GM18520 (cell line): Measurements from ENCODE around the gene SPART.

Experiments
- ATAC-seq: cut with Tn5 transposase; IDR thresholded peaks from one replicate; pipeline ENCODE4 v1.9.1; 2021; ENCODE audit not compliant: unreplicated experiment

The SPART gene

DNA sequence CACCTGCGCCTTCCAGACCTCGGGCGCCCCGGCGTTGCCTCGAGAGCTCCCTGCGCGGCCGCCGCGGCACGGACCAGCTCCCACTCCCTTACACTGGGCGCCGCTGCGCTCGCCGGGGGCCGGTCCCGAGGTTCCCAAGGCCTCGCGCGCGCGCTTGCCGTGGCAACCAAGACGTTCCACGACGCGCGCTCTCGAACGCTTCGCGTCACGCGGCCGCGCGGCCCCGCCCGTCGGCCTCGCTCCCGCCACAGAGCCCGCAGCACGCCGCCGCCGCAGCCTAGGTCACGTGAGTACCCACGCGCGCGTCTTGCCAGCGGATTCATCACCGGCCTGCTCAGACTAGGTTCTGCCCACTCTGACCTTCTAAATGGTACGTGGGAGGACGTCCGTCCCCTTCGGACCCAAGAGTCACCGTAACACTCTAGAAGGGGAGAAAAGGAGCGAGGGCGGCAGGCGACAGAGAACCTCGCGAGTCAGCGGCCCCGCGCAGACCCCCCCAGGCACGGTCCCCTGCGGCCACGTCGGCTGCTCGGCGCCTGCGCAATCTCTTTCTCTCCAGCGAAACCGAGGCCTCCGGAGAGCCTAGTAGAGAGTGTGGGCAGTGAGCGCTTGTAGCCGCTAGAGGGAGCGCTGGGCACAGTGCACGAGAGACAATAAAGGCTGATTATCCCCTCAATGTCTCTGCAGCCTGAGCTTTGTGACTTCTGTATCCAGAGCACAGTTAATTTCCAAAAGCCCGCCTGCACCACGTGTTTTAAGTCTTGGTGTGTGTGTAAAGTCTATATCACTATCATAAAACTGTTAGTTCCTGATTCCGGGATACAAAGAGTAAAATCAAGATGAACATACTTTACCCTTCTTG is at the start of gene SPART:
Gene SPART, minus strand, starts transcription at position 173 of the 862 bp plus-strand sequence. CDS start 10,564 bp downstream, outside the sequence.
- peak; percentile 85 for ATAC-seq

- ATAC-seq, result no peak
These were observed 49.1 kb upstream of the SPART start for GRCh38 chr13:36395280-36395679.

DNA sequence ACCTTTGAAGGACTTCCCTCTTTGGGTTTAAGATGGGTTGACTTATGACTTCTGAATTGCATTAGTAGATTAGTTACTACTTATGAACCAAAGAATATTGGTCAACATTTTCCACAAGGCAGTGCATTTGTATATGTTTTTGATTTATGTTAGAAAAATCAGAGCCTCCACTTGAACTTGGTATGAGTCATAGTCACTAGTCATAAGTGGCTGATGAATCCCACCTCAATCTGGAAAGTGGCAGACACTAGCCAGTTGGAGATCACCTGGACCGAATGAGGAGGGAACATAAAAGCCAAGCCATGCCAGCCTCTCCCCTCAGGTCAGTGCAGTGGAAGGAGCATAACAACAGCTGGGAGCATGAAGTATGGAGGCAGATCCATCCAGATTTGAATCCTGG is 39.3 kb upstream of the SPART start:
- no peak for ATAC-seq

DNA sequence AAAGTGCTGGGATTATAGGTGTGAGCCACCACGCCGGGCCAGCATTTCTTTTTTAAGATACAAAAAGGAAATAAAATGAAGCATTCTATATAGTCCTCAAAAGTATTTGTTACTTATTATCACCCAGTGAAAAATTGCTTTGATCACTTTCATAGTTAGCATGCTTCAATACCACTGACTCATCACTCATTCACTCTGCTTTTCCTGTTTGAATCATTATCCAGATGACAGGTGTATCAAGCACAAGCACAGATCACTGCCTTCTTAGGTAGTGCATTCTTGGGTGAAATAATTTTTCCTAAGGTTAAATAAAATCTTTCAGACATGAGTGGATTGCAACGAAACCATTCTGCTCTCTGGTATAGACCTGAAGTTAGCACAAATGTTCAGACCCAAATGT is 35.8 kb upstream of the SPART start:
- ATAC-seq, result no peak

GRCh38 chr13:36377826-36378468 is 31.8 kb upstream of the SPART start:
- no peak for ATAC-seq

- ATAC-seq, result no peak
These were observed 27.9 kb upstream of the SPART start for GRCh38 chr13:36374063-36374462.

- ATAC-seq, result no peak
These were observed 25.0 kb upstream of the SPART start for GRCh38 chr13:36371185-36371584.

- no peak for ATAC-seq
These were observed 23.9 kb upstream of the SPART start for GRCh38 chr13:36370108-36370429.

DNA sequence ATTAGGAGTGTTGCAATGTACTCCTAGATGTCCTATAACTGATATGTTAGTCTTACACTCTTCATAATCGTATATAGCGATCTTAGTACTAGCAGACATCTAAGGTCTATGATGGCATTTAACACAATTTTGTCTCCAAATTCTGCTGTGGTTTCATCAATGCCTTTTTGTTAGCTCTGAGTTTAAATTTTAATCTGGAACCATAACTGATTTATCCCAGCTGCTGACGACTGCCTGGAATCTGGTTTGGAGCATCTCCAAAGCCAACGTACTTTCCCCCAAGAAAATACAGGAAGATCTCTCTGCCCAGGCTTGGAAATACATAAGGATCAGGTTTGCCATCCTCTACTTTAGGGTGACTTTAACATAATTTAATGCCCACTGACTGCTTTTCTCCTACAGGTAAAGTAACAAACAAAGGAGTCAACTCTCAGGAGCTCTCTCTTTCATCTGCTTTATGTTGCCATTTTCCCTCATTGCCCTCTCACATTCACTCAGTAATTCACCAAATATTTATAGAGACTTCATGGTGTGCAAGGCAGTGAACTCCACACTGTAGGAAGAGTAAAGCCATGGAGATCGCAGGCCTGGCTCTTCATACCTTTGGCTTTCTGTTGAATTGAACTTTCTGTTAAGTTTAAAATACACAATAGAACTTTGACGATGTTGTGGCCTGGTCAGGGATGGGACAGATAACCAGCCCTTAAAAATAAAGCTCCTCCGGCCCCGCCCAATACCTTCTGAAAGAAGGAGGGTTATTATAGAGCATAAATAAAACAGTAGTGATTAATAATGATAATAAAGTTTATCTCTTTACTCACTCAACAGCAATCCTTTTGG is 23.3 kb upstream of the SPART start:
- no peak for ATAC-seq

- no peak for ATAC-seq
These were observed 19.8 kb upstream of the SPART start for GRCh38 chr13:36366031-36366430.

GRCh38 chr13:36363366-36363863 is 17.2 kb upstream of the SPART start:
- no peak for ATAC-seq

DNA sequence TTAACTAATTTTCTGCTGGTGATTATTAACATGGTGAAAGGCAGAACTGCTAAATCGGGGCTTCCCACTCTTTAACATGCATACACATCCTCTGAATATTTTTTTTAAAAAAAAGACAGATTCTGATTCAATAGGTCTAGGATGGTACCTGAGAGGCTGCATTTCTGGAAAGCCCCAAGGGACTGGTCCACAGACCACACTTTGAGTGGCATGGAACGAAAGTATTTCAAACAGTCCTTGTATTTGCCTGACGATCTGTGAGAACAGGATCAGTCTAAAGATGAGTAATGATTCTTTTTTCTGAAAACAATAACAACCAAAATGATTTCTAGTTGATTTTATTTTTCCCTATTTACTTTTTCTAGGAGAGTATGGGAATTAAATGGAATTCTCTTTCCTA is 16.7 kb upstream of the SPART start:
- ATAC-seq, result no peak

DNA sequence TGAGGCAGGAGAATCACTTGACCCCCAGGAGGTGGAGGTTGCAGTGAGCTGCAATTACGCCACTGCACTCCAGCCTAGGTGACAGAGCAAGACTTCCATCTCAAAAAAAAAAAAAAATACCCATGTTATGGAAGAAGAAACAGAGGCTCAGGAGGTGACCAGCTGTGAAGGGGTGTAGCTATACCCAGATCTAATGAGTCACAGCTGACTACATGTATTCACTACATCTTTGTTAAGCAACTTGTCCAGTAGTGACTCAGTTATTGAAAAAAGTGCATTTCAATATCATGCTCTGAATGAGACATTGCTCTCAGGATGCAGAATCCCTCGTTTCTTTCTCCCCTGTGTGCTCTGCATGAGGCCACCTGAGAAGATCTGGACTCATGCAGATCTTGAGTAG is 16.1 kb upstream of the SPART start:
- ATAC-seq, result no peak

GRCh38 chr13:36360903-36361302 is 14.7 kb upstream of the SPART start:
- no peak for ATAC-seq

DNA sequence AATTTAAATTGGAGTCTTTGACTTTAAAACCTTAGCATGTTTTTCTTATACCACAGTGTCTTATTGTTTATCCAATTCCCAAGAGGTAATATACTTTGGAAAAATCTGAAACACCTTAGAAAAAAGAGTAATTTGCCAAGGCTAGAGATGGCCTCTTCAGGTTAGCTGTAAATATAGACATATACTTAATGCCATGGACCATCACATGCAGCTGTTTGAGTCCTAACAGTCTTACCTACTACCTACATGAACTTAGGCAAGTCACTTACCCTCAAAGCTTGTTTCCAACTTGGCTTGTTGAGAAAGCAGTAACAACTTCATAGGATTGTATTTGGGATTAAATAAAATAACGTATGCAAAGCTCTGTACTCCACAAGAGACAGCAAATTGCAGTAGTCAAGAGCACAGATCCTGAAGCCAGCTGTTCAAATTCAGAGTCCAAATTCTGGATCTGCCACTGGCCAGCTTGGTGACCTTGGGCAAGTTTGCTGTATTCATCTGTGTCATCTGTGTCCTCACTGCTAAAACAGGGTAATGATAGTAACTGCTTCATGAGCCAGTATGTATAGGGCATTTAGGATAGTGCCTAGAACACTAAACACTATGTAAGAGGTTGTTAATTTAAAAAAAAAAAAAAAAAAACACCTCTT is 13.2 kb upstream of the SPART start:
- no peak for ATAC-seq

- ATAC-seq, result no peak
These were observed 12.1 kb upstream of the SPART start for GRCh38 chr13:36358175-36358718.

- no peak for ATAC-seq
These were observed 11.5 kb upstream of the SPART start for GRCh38 chr13:36357692-36358091.

DNA sequence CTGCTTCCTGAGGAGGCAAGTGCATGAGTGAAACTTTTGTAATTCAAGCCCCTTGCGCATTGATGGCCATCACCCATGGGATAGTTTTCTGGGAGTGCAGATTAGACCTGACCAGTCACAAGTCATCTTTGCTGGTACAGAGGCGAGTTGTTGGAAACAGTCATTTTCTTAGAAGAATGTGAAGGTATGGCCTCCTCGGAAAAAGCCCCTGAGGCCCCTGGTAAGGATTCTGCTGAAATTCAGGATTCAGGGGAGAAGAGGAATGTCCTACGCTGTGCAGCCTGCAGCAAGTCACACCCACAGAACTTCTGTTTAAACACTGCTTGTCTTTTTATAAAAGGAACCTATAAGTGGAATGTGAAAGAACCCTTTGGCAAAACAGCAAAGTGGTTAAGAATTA is 11.0 kb upstream of the SPART start:
- ATAC-seq, result no peak

- ATAC-seq, result no peak
These were observed 9.9 kb upstream of the SPART start for GRCh38 chr13:36356058-36356457.

GRCh38 chr13:36355632-36356031 is 9.4 kb upstream of the SPART start:
- ATAC-seq, result no peak
